Neural cell (in vitro differentiated cells): ENCODE measurements around the gene GSC2. TPM values are rescaled to one million over a fixed set of nuclear protein-coding genes. Genes with fewer than 3 reads are reported as not detected.

ENCODE experiments used
- H2AFZ ChIP-seq: fragments of 200-600, 300-800 bp; sonication (generic), shearing (Covaris generic); 2 replicates; pipeline ENCODE4 v1.6.0; 2014; ENCODE audit warnings: low read depth, mild to moderate bottlenecking, antibody characterized with exemption, low read length, moderate library complexity
- H3F3A ChIP-seq: fragments of 200-600 bp; shearing (Covaris generic); 2 replicates; pipeline ENCODE4 v1.6.1; 2016; ENCODE audit warnings: mild to moderate bottlenecking, moderate library complexity, mixed read lengths, antibody characterized with exemption, low read length; ENCODE audit not compliant: insufficient read depth, poor library complexity, severe bottlenecking
- H3K27ac ChIP-seq: fragments of 200-600, 300-800 bp; sonication (generic), shearing (Covaris generic); 2 replicates; pipeline ENCODE4 v1.5.1; 2014; ENCODE audit warnings: mild to moderate bottlenecking, low read length, moderate library complexity
- H3K27me3 ChIP-seq: fragments of 300-800, 200-600 bp; sonication (generic), shearing (Covaris generic); 2 replicates; pipeline ENCODE4 v1.6.0; 2014; ENCODE audit warnings: mild to moderate bottlenecking, low read depth, low read length, moderate library complexity; ENCODE audit not compliant: insufficient read depth
- H3K36me3 ChIP-seq: fragments of 300-800, 200-600 bp; sonication (generic), shearing (Covaris generic); 2 replicates; pipeline ENCODE4 v1.5.1; 2014; ENCODE audit warnings: mild to moderate bottlenecking, antibody characterized with exemption, low read length, moderate library complexity; ENCODE audit not compliant: insufficient read depth
- H3K4me2 ChIP-seq: fragments of 300-800, 200-600 bp; sonication (generic), shearing (Covaris generic); 2 replicates; pipeline ENCODE4 v1.6.0; 2014; ENCODE audit warnings: mild to moderate bottlenecking, low read length
- H3K4me3 ChIP-seq: fragments of 300-800, 200-600 bp; sonication (generic), shearing (Covaris generic); 2 replicates; pipeline ENCODE4 v1.5.1; 2014; ENCODE audit warnings: mild to moderate bottlenecking, low read length, moderate library complexity
- H3K79me2 ChIP-seq: fragments of 200-600 bp; shearing (Covaris generic); replicated peaks from 2 replicates; pipeline ENCODE4 v1.6.0; 2014; ENCODE audit warnings: mild to moderate bottlenecking, low read length, moderate library complexity; ENCODE audit not compliant: insufficient read depth
- H3K9ac ChIP-seq: fragments of 300-800, 200-600 bp; sonication (generic), shearing (Covaris generic); 2 replicates; pipeline ENCODE4 v1.6.1; 2016; ENCODE audit warnings: mild to moderate bottlenecking, low read length, mixed read lengths
- H3K9me2 ChIP-seq: fragments of 200-600 bp; shearing (Covaris generic); 2 replicates; pipeline ENCODE4 v1.6.1; 2016; ENCODE audit warnings: mild to moderate bottlenecking, low read length, mixed read lengths; ENCODE audit not compliant: insufficient read depth
- H3K9me3 ChIP-seq: fragments of 200-600, 300-800 bp; sonication (generic), shearing (Covaris generic); 2 replicates; pipeline ENCODE4 v1.6.1; 2016; ENCODE audit warnings: mild to moderate bottlenecking, mixed run types, low read length, moderate library complexity, mixed read lengths
- H4K20me1 ChIP-seq: fragments of 200-600 bp; shearing (Covaris generic); 2 replicates; pipeline ENCODE4 v1.6.1; 2016; ENCODE audit warnings: mild to moderate bottlenecking, mixed run types; ENCODE audit not compliant: insufficient read depth
- CTCF ChIP-seq: fragments of 450-650 bp; IDR thresholded peaks from 2 replicates; pipeline ENCODE4 v1.5.1; 2014; ENCODE audit warnings: antibody characterized with exemption, mild to moderate bottlenecking, moderate library complexity; ENCODE audit not compliant: poor library complexity, severe bottlenecking
- EP300 ChIP-seq: fragments of 450-650 bp; conservative IDR thresholded peaks from 2 replicates; pipeline ENCODE4 v1.6.1; 2014; ENCODE audit warnings: antibody characterized with exemption, mild to moderate bottlenecking, moderate library complexity; ENCODE audit not compliant: poor library complexity, severe bottlenecking
- EZH2 ChIP-seq: fragments of 200-600, 300-800 bp; shearing (Covaris generic), sonication (generic); IDR thresholded peaks from 2 replicates; pipeline ENCODE4 v1.6.1; 2014; ENCODE audit warnings: antibody characterized with exemption, low read length, borderline replicate concordance, mild to moderate bottlenecking; ENCODE audit not compliant: insufficient read depth, poor library complexity, severe bottlenecking
- MXI1 ChIP-seq: fragments of 450-650 bp; conservative IDR thresholded peaks from 2 replicates; pipeline ENCODE4 v1.6.1; 2014; ENCODE audit warnings: antibody characterized with exemption, mild to moderate bottlenecking; ENCODE audit not compliant: poor library complexity, severe bottlenecking
- POLR2AphosphoS5 ChIP-seq: IDR thresholded peaks from 2 replicates; pipeline ENCODE4 v1.6.1; 2012
- RAD21 ChIP-seq: fragments of 450-650 bp; conservative IDR thresholded peaks from 2 replicates; pipeline ENCODE4 v1.6.1; 2014; ENCODE audit warnings: antibody characterized with exemption, mild to moderate bottlenecking, moderate library complexity
- SMC3 ChIP-seq: fragments of 450-650 bp; conservative IDR thresholded peaks from 2 replicates; pipeline ENCODE4 v1.6.1; 2014; ENCODE audit warnings: antibody characterized with exemption, mild to moderate bottlenecking, moderate library complexity; ENCODE audit not compliant: poor library complexity
- TAF1 ChIP-seq: IDR thresholded peaks from 2 replicates; pipeline ENCODE4 v1.6.1; 2012; ENCODE audit warnings: low read depth
- polyA plus RNA-seq: library from polyadenylated mRNA; depleted of rRNA; stranded (reverse); fragments of >200 nt; gene quantifications from 2 replicates; pipeline ENCODE4 v1.2.3, GENCODE V29; 2014
- TF ChIP-seq, protein P1 (sequence below): IDR thresholded peaks from 2 replicates; pipeline ENCODE4 v1.6.1; 2012; ENCODE audit warnings: borderline replicate concordance

GSC2 gene
- polyA plus RNA-seq, 1 donor from 2014 or later = not detected

DNA sequence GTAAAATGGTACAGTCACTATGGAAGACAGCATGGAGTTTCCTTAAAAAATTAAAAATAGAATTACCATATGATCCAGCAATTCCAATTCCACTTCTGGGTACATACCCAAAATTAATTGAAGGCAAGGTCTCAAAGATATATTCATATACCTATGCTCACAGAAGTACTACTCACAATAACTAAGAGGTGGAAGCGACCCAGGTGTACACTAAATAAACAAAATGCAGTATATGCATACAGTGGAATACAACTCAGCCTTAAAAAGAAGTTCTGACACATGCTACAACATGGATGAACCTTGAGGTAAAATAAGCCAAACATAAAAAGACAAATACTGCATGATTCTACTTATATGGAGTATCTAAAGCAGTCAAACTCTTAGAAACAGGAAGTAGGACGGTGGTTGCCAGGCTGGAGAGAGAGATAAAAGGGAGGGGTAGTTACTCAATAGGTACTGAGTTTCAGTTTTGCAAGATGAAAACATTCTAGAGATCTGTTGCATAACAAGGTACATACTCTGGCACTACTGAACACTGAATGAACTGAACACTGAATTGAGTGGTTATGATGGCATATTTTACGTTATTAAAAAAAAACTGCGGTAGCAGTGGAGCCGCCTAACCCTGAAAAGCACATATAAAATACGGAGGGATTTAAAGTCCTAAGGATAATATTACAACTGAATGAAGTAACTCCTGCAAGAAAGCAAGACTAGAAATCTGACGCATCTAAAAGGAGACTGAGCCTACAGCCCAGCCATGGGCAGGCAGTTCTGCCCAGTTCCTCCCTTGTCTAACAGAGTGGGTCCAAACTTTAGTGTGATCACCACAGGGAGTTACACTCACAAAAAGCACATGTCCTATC lies 40.7 kb downstream of the GSC2 start:
- Histone ChIP-seq H3K4me2 (no peak overlapping the region), H4K20me1 (no peaks in the 10 kb centered on the region), H3K79me2 (peaks cover 68% of the 10 kb centered on the region), H3K9me3 (no peaks in the 10 kb centered on the region), H3K9me2 (no peaks in the 10 kb centered on the region), H3K36me3 (no peaks in the 10 kb centered on the region), H2AFZ (no peak overlapping the region), H3K9ac (no peak overlapping the region), H3K4me3 (no peak overlapping the region), H3F3A (no peaks in the 10 kb centered on the region), H3K27me3 (no peaks in the 10 kb centered on the region), H3K27ac (no peak overlapping the region)
- TF ChIP-seq CTCF = no peak
- TF ChIP-seq EZH2 = no peak
- TF ChIP-seq RAD21 = no peak
- no peak for TF ChIP-seq EP300
- TF ChIP-seq SMC3 = no peak
- TF ChIP-seq TAF1 = no peak
- TF ChIP-seq POLR2AphosphoS5 = no peak
- TF ChIP-seq, protein P1, sequence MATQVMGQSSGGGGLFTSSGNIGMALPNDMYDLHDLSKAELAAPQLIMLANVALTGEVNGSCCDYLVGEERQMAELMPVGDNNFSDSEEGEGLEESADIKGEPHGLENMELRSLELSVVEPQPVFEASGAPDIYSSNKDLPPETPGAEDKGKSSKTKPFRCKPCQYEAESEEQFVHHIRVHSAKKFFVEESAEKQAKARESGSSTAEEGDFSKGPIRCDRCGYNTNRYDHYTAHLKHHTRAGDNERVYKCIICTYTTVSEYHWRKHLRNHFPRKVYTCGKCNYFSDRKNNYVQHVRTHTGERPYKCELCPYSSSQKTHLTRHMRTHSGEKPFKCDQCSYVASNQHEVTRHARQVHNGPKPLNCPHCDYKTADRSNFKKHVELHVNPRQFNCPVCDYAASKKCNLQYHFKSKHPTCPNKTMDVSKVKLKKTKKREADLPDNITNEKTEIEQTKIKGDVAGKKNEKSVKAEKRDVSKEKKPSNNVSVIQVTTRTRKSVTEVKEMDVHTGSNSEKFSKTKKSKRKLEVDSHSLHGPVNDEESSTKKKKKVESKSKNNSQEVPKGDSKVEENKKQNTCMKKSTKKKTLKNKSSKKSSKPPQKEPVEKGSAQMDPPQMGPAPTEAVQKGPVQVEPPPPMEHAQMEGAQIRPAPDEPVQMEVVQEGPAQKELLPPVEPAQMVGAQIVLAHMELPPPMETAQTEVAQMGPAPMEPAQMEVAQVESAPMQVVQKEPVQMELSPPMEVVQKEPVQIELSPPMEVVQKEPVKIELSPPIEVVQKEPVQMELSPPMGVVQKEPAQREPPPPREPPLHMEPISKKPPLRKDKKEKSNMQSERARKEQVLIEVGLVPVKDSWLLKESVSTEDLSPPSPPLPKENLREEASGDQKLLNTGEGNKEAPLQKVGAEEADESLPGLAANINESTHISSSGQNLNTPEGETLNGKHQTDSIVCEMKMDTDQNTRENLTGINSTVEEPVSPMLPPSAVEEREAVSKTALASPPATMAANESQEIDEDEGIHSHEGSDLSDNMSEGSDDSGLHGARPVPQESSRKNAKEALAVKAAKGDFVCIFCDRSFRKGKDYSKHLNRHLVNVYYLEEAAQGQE = no peak
- no peak for TF ChIP-seq MXI1

DNA sequence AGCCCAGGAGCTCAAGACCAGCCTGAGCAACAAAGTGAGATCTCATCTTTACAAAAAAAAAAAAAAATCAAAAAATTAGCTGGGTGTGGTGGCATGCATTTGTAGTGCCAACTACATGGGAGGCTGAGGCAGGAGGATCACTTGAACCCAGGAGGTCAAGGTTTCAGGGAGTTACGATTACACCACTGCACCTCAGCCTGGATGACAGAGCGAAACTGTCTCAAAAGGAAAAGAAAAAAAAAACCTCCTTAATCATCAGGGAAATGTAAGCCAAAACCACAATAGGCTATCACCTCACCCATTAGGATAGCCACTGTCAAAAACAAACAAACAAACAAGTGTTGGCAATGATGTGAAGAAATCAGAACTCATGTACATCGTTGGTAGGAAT lies 41.3 kb downstream of the GSC2 start:
- Histone ChIP-seq H3F3A (no peaks in the 10 kb centered on the region), H3K27ac (no peak overlapping the region), H3K27me3 (no peaks in the 10 kb centered on the region), H3K79me2 (peaks cover 62% of the 10 kb centered on the region), H4K20me1 (no peaks in the 10 kb centered on the region), H3K9me3 (no peaks in the 10 kb centered on the region), H2AFZ (no peak overlapping the region), H3K36me3 (no peaks in the 10 kb centered on the region), H3K9me2 (no peaks in the 10 kb centered on the region), H3K4me3 (no peak overlapping the region), H3K4me2 (no peak overlapping the region), H3K9ac (no peak overlapping the region)
- TF ChIP-seq TAF1 = no peak
- TF ChIP-seq CTCF = no peak
- no peak for TF ChIP-seq EP300
- no peak for TF ChIP-seq EZH2
- no peak for TF ChIP-seq SMC3
- TF ChIP-seq MXI1 = no peak
- TF ChIP-seq POLR2AphosphoS5 = no peak
- no peak for TF ChIP-seq RAD21
- TF ChIP-seq, protein P1 = no peak
